GM12878 (cell line): ENCODE data around the gene UACA.

ENCODE experiments used
- CBFB ChIP-seq: IDR thresholded peaks from 2 replicates; pipeline ENCODE4 v1.6.1; 2016; ENCODE audit warnings: antibody characterized with exemption, low read depth
- MEF2B ChIP-seq: fragments of 450-650 bp; IDR thresholded peaks from 2 replicates; pipeline ENCODE4 v1.6.1; 2018; ENCODE audit warnings: mild to moderate bottlenecking, moderate library complexity; ENCODE audit not compliant: partially characterized antibody, poor library complexity, severe bottlenecking
- NFXL1 ChIP-seq: fragments of 450-650 bp; IDR thresholded peaks from 2 replicates; pipeline ENCODE4 v1.6.1; 2017; ENCODE audit warnings: antibody characterized with exemption, mild to moderate bottlenecking, borderline replicate concordance
- POLR2AphosphoS2 ChIP-seq: IDR thresholded peaks from 2 replicates; pipeline ENCODE4 v1.6.1; 2011; ENCODE audit warnings: low read depth, mild to moderate bottlenecking, low read length, improper control_type of control experiment, moderate library complexity

- TF ChIP-seq CBFB (no peak), POLR2AphosphoS2 (no peak), NFXL1 (no peak), MEF2B (no peak)
Observed at GRCh38 chr15:70679919-70680231, 83.5 kb downstream of the UACA start.
